ENCODE data around the gene SLC15A5.

The SLC15A5 gene

GRCh38 chr12:16324272-16324671 lies 46.8 kb upstream of the SLC15A5 start:
- H3K9me3 ChIP-seq (replicated peaks; ENCODE audit: insufficient read depth, low read length): no peaks in the 10 kb centered on the region
- TF ChIP-seq EZH2 (optimal IDR thresholded peaks at IDR 0.05; ENCODE audit: low read depth, low read length) (no peak), CTCF (IDR thresholded peaks at IDR 0.05; ENCODE audit: low read length) (no peak), EZH2phosphoT487 (IDR thresholded peaks at IDR 0.05; ENCODE audit: low read length) (no peak)
- H3K36me3 ChIP-seq (replicated peaks; ENCODE audit: insufficient read depth, low read length): no peaks in the 10 kb centered on the region
- H2AFZ ChIP-seq (ENCODE audit: low read length): no peak overlapping the region
- H3K4me1 ChIP-seq (ENCODE audit: low read length): no peaks in the 10 kb centered on the region
- DNase-seq: no peak
- no peak overlapping the region for H3K4me2 ChIP-seq (ENCODE audit: low read depth, low read length)
- H3K9ac ChIP-seq (ENCODE audit: low read length): no peak overlapping the region
- no peaks in the 10 kb centered on the region for H3K79me2 ChIP-seq (ENCODE audit: low read length)
- no peaks in the 10 kb centered on the region for H3K27me3 ChIP-seq (replicated peaks; ENCODE audit: insufficient read depth, low read length)
- H3K9me2 ChIP-seq (replicated peaks; ENCODE audit: insufficient read depth, low read length): no peaks in the 10 kb centered on the region
- H4K20me1 ChIP-seq (ENCODE audit: insufficient read depth, low read length): no peaks in the 10 kb centered on the region
- no peaks in the 10 kb centered on the region for H3F3A ChIP-seq (ENCODE audit: insufficient read depth, low read length)
- no peak overlapping the region for H3K4me3 ChIP-seq (ENCODE audit: low read length)
- H3K27ac ChIP-seq (ENCODE audit: low read length): no peak overlapping the region

- no peak for DNase-seq
- no peaks in the 10 kb centered on the region for H3K9me3 ChIP-seq (replicated peaks; ENCODE audit: insufficient read depth, low read length)
- no peak overlapping the region for H2AFZ ChIP-seq (ENCODE audit: low read length)
- H3K79me2 ChIP-seq (ENCODE audit: low read length): no peaks in the 10 kb centered on the region
- H3K27ac ChIP-seq (ENCODE audit: low read length): no peak overlapping the region
- no peaks in the 10 kb centered on the region for H3F3A ChIP-seq (ENCODE audit: insufficient read depth, low read length)
- H3K9me2 ChIP-seq (replicated peaks; ENCODE audit: insufficient read depth, low read length): no peaks in the 10 kb centered on the region
- H3K27me3 ChIP-seq (replicated peaks; ENCODE audit: insufficient read depth, low read length): no peaks in the 10 kb centered on the region
- no peak overlapping the region for H3K4me2 ChIP-seq (ENCODE audit: low read depth, low read length)
- no peaks in the 10 kb centered on the region for H4K20me1 ChIP-seq (ENCODE audit: insufficient read depth, low read length)
- H3K4me1 ChIP-seq (ENCODE audit: low read length): no peaks in the 10 kb centered on the region
- no peak overlapping the region for H3K9ac ChIP-seq (ENCODE audit: low read length)
- H3K36me3 ChIP-seq (replicated peaks; ENCODE audit: insufficient read depth, low read length): no peaks in the 10 kb centered on the region
- TF ChIP-seq EZH2 (optimal IDR thresholded peaks at IDR 0.05; ENCODE audit: low read depth, low read length) (no peak), CTCF (IDR thresholded peaks at IDR 0.05; ENCODE audit: low read length) (no peak), EZH2phosphoT487 (IDR thresholded peaks at IDR 0.05; ENCODE audit: low read length) (no peak)
- H3K4me3 ChIP-seq (ENCODE audit: low read length): no peak overlapping the region
Measured at GRCh38 chr12:16323638-16324037, 46.2 kb upstream of the SLC15A5 start.

GRCh38 chr12:16323010-16323409 lies 45.5 kb upstream of the SLC15A5 start:
- H3K9ac ChIP-seq (ENCODE audit: low read length): no peak overlapping the region
- H3K36me3 ChIP-seq (replicated peaks; ENCODE audit: insufficient read depth, low read length): no peaks in the 10 kb centered on the region
- no peaks in the 10 kb centered on the region for H3K9me2 ChIP-seq (replicated peaks; ENCODE audit: insufficient read depth, low read length)
- no peak for TF ChIP-seq EZH2 (optimal IDR thresholded peaks at IDR 0.05; ENCODE audit: low read depth, low read length)
- TF ChIP-seq CTCF (IDR thresholded peaks at IDR 0.05; ENCODE audit: low read length): no peak
- no peak for TF ChIP-seq EZH2phosphoT487 (IDR thresholded peaks at IDR 0.05; ENCODE audit: low read length)
- no peak overlapping the region for H3K4me2 ChIP-seq (ENCODE audit: low read depth, low read length)
- H3K27me3 ChIP-seq (replicated peaks; ENCODE audit: insufficient read depth, low read length): no peaks in the 10 kb centered on the region
- no peaks in the 10 kb centered on the region for H3F3A ChIP-seq (ENCODE audit: insufficient read depth, low read length)
- no peak overlapping the region for H3K4me3 ChIP-seq (ENCODE audit: low read length)
- H3K79me2 ChIP-seq (ENCODE audit: low read length): no peaks in the 10 kb centered on the region
- H2AFZ ChIP-seq (ENCODE audit: low read length): no peak overlapping the region
- H3K27ac ChIP-seq (ENCODE audit: low read length): no peak overlapping the region
- DNase-seq: no peak
- H3K4me1 ChIP-seq (ENCODE audit: low read length): no peaks in the 10 kb centered on the region
- no peaks in the 10 kb centered on the region for H3K9me3 ChIP-seq (replicated peaks; ENCODE audit: insufficient read depth, low read length)
- no peaks in the 10 kb centered on the region for H4K20me1 ChIP-seq (ENCODE audit: insufficient read depth, low read length)

Data from MM.1S (cell line).